Liver (tissue), 9 donors: Measurements from ENCODE around the gene WDHD1. TPM values are rescaled to one million over a fixed set of nuclear protein-coding genes. Genes with fewer than 3 reads are reported as not detected.

ENCODE experiments used
- DNase-seq: peaks from one replicate; pipeline ENCODE4 v3.0.0-alpha.2; 2017; ENCODE audit warnings: low spot score
- H3K27ac ChIP-seq, 2 donors: one replicate each; pipeline ENCODE4 v1.7.0; 2013; ENCODE audit warnings: inconsistent platforms in 2 of 2, low read length in 2 of 2, control low read depth in 1 of 2, low read depth in 1 of 2, mild to moderate bottlenecking in 1 of 2
- H3K27me3 ChIP-seq, 4 donors: one replicate each; pipeline versions ENCODE4 v1.6.1 to v1.7.0; 2013; ENCODE audit warnings: low read length in 3 of 4, inconsistent platforms in 1 of 4, mild to moderate bottlenecking in 1 of 4, moderate library complexity in 1 of 4; ENCODE audit not compliant: control insufficient read depth in 4 of 4, insufficient read depth in 4 of 4
- H3K36me3 ChIP-seq, 4 donors: one replicate each; pipeline versions ENCODE4 v1.6.1 to v1.7.0; 2013; ENCODE audit warnings: low read length in 3 of 4, mild to moderate bottlenecking in 3 of 4, low read depth in 1 of 4, moderate library complexity in 1 of 4; ENCODE audit not compliant: control insufficient read depth in 4 of 4, insufficient read depth in 3 of 4
- H3K4me1 ChIP-seq, 4 donors: one replicate each; pipeline versions ENCODE4 v1.6.1 to v1.7.0; 2013; ENCODE audit warnings: low read length in 3 of 4, mild to moderate bottlenecking in 3 of 4, moderate library complexity in 1 of 4; ENCODE audit not compliant: control insufficient read depth in 4 of 4, insufficient read depth in 4 of 4
- H3K4me3 ChIP-seq, 3 donors: one replicate each; pipeline versions ENCODE4 v1.6.1 to v1.7.0; 2013; ENCODE audit warnings: low read length in 3 of 3, control low read depth in 1 of 3, low read depth in 1 of 3, mild to moderate bottlenecking in 1 of 3
- H3K9ac ChIP-seq, 2 donors: one replicate each; pipeline ENCODE4 v1.7.0; 2013; ENCODE audit warnings: low read length in 2 of 2, mild to moderate bottlenecking in 2 of 2, moderate library complexity in 2 of 2, control low read depth in 1 of 2, low read depth in 1 of 2
- H3K9me3 ChIP-seq, 4 donors: one replicate each; pipeline versions ENCODE4 v1.6.1 to v1.7.0; 2013; ENCODE audit warnings: low read length in 3 of 4; ENCODE audit not compliant: control insufficient read depth in 4 of 4
- EGR1 ChIP-seq, 2 donors: IDR thresholded peaks; 2 replicates each; pipeline ENCODE4 v1.6.1; 2016 to 2018; ENCODE audit warnings: antibody characterized with exemption in 2 of 2, low read depth in 2 of 2
- FOXA1 ChIP-seq: IDR thresholded peaks from 2 replicates; pipeline ENCODE4 v1.6.1; 2016; ENCODE audit warnings: antibody characterized with exemption
- FOXA2 ChIP-seq: IDR thresholded peaks from 2 replicates; pipeline ENCODE4 v1.6.1; 2016; ENCODE audit warnings: antibody characterized with exemption
- GABPA ChIP-seq, 2 donors: IDR thresholded peaks in 1 of 2; conservative IDR thresholded peaks in 1 of 2; 2 replicates each; pipeline ENCODE4 v1.6.1; 2016; ENCODE audit warnings: antibody characterized with exemption in 2 of 2, mild to moderate bottlenecking in 1 of 2, moderate library complexity in 1 of 2
- HNF4A ChIP-seq, 2 donors: conservative IDR thresholded peaks; 2 replicates each; pipeline ENCODE4 v1.6.1; 2016; ENCODE audit warnings: antibody characterized with exemption in 2 of 2, mild to moderate bottlenecking in 2 of 2
- HNF4G ChIP-seq: IDR thresholded peaks from 2 replicates; pipeline ENCODE4 v1.6.1; 2016; ENCODE audit warnings: antibody characterized with exemption
- JUND ChIP-seq, 2 donors: IDR thresholded peaks; 2 replicates each; pipeline ENCODE4 v1.6.1; 2016; ENCODE audit warnings: antibody characterized with exemption in 2 of 2
- MAX ChIP-seq: IDR thresholded peaks from 2 replicates; pipeline ENCODE4 v1.6.1; 2016; ENCODE audit warnings: antibody characterized with exemption
- NR2F2 ChIP-seq: IDR thresholded peaks from 2 replicates; pipeline ENCODE4 v1.6.1; 2016; ENCODE audit warnings: antibody characterized with exemption
- RAD21 ChIP-seq, 2 donors: IDR thresholded peaks; 2 replicates each; pipeline ENCODE4 v1.6.1; 2016; ENCODE audit warnings: antibody characterized with exemption in 2 of 2, mild to moderate bottlenecking in 2 of 2
- REST ChIP-seq: IDR thresholded peaks from 2 replicates; pipeline ENCODE4 v1.6.1; 2016; ENCODE audit warnings: antibody characterized with exemption, mild to moderate bottlenecking
- RXRA ChIP-seq, 2 donors: IDR thresholded peaks; 2 replicates each; pipeline ENCODE4 v1.6.1; 2017 to 2018; ENCODE audit warnings: antibody characterized with exemption in 2 of 2, mild to moderate bottlenecking in 1 of 2
- SP1 ChIP-seq: IDR thresholded peaks from 2 replicates; pipeline ENCODE4 v1.6.1; 2018; ENCODE audit warnings: antibody characterized with exemption, mild to moderate bottlenecking
- TAF1 ChIP-seq: conservative IDR thresholded peaks from 2 replicates; pipeline ENCODE4 v1.6.1; 2016; ENCODE audit warnings: antibody characterized with exemption, mild to moderate bottlenecking
- YY1 ChIP-seq: IDR thresholded peaks from 2 replicates; pipeline ENCODE4 v1.6.1; 2016; ENCODE audit warnings: antibody characterized with exemption, mild to moderate bottlenecking
- ZBTB33 ChIP-seq: IDR thresholded peaks from 2 replicates; pipeline ENCODE4 v1.6.1; 2016; ENCODE audit warnings: antibody characterized with exemption
- WGBS: extraction: QIAGEN DNeasy Blood & Tissue Kit; methylation state at CpG from one replicate; pipeline ENCODE4 v1.1.7; 2013; 5-methylcytosine and 5-hydroxymethylcytosine counted together
- polyA plus RNA-seq, 2 donors: library from polyadenylated mRNA; stranded (reverse) in 1 of 2; unstranded in 1 of 2; fragments of 200-250 nt in 1 of 2; fragments of >200 nt in 1 of 2; fragmentation: Nextera tagmentation in 1 of 2; extraction: Ambion mirVana in 1 of 2; gene quantifications; one replicate each; pipeline versions ENCODE4 v1.2.1 to v1.2.3, GENCODE V29; 2013 to 2015
- total RNA-seq, 2 donors: library from RNA; depleted of rRNA; stranded (reverse); fragments of >200 nt; gene quantifications; one replicate each; pipeline ENCODE4 v1.2.3, GENCODE V29; 2014
- TF ChIP-seq, protein P1 (sequence below): fragments of 150-350 bp; IDR thresholded peaks from 2 replicates; pipeline ENCODE4 v1.5.1; 2017; ENCODE audit warnings: improper control_type of control experiment, low read depth, low read length; ENCODE audit not compliant: missing input control
- TF ChIP-seq, protein P2 (sequence below): IDR thresholded peaks from 2 replicates; pipeline ENCODE4 v1.6.1; 2016; ENCODE audit warnings: antibody characterized with exemption
- donor health status: healthy.
- donor health status: healthy.
- donor health status: healthy.
- donor health status: healthy.
- donor health status: healthy.

The WDHD1 gene
- total and polyA plus RNA-seq, 4 donors = 0.18 to 14.1 (median 0.42) TPM

DNA sequence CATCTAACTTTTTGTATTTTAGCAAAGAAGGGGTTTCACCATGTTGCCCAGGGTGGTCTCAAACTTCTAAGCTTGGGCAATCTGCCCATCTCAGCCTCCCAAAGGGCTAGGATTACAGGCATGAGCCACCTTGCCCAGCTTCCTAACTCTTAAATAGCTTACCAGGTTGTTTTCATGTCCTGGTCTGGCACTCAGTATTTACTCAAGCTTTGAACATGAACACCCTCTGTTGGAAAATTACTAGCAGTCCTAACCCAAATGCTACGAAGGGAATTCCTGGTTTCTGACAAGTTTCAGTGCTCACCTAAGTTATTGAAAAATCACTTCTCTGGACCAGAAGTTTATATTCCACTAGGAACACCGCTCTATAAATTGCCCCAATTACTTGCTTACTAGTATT is 91.8 kb downstream of the WDHD1 start (continued):
- TF ChIP-seq ZBTB33 = no peak
- TF ChIP-seq FOXA2 = no peak
- TF ChIP-seq JUND (IDR thresholded peaks at IDR 0.05) = no peak

- 92% methylated on average over 1 of the region's 1 CpG for WGBS
- TF ChIP-seq RXRA (IDR thresholded peaks at IDR 0.05) (no peak), NR2F2 (no peak), GABPA (IDR thresholded peaks at IDR 0.05 in 1 of 2, conservative IDR thresholded peaks at IDR 0.05 in 1 of 2) (no peak), JUND (IDR thresholded peaks at IDR 0.05) (no peak), HNF4A (conservative IDR thresholded peaks at IDR 0.05) (no peak), REST (no peak), SP1 (no peak), MAX (no peak), RAD21 (IDR thresholded peaks at IDR 0.05) (no peak), HNF4G (no peak), YY1 (no peak), ZBTB33 (no peak), TAF1 (no peak), EGR1 (IDR thresholded peaks at IDR 0.05; ENCODE audit: low read depth in 2 of 2) (no peak), FOXA2 (no peak), FOXA1 (no peak)
- TF ChIP-seq, protein P1, sequence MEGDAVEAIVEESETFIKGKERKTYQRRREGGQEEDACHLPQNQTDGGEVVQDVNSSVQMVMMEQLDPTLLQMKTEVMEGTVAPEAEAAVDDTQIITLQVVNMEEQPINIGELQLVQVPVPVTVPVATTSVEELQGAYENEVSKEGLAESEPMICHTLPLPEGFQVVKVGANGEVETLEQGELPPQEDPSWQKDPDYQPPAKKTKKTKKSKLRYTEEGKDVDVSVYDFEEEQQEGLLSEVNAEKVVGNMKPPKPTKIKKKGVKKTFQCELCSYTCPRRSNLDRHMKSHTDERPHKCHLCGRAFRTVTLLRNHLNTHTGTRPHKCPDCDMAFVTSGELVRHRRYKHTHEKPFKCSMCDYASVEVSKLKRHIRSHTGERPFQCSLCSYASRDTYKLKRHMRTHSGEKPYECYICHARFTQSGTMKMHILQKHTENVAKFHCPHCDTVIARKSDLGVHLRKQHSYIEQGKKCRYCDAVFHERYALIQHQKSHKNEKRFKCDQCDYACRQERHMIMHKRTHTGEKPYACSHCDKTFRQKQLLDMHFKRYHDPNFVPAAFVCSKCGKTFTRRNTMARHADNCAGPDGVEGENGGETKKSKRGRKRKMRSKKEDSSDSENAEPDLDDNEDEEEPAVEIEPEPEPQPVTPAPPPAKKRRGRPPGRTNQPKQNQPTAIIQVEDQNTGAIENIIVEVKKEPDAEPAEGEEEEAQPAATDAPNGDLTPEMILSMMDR = no peak
- TF ChIP-seq, protein P2, sequence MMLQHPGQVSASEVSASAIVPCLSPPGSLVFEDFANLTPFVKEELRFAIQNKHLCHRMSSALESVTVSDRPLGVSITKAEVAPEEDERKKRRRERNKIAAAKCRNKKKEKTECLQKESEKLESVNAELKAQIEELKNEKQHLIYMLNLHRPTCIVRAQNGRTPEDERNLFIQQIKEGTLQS = no peak
- H3K27me3 ChIP-seq = no peaks in the 10 kb centered on the region
- no peak overlapping the region for H3K4me3 ChIP-seq
- no peak overlapping the region for H3K9ac ChIP-seq
- no peak for DNase-seq
- no peaks in the 10 kb centered on the region for H3K36me3 ChIP-seq
- no peak overlapping the region for H3K27ac ChIP-seq
- H3K9me3 ChIP-seq = no peaks in the 10 kb centered on the region
- H3K4me1 ChIP-seq = no peaks in the 10 kb centered on the region
Observed at GRCh38 chr14:54933006-54933405, 93.9 kb downstream of the WDHD1 start.
